GM23248 (cell line): ENCODE measurements around the gene POPDC3. TPM values are rescaled to one million over a fixed set of nuclear protein-coding genes. Genes with fewer than 3 reads are reported as not detected.

Source experiments
- DNase-seq: peaks from one replicate; pipeline ENCODE4 v3.0.0-alpha.2; 2015
- H2AFZ ChIP-seq: fragments of 200-600 bp; sonication (generic); 2 replicates; pipeline ENCODE4 v1.6.1; 2016; ENCODE audit warnings: antibody characterized with exemption
- H3F3A ChIP-seq: fragments of 200-600 bp; sonication (generic); 2 replicates; pipeline ENCODE4 v1.6.1; 2016; ENCODE audit warnings: mild to moderate bottlenecking, antibody characterized with exemption, mixed run types; ENCODE audit not compliant: insufficient read depth
- H3K27ac ChIP-seq: fragments of 200-600 bp; sonication (generic); 2 replicates; pipeline ENCODE4 v1.5.1; 2016; ENCODE audit warnings: mild to moderate bottlenecking
- H3K27me3 ChIP-seq: fragments of 200-600 bp; sonication (generic); replicated peaks from 2 replicates; pipeline ENCODE4 v1.6.1; 2016; ENCODE audit warnings: mild to moderate bottlenecking; ENCODE audit not compliant: insufficient read depth
- H3K36me3 ChIP-seq: fragments of 200-600 bp; sonication (generic); 2 replicates; pipeline ENCODE4 v1.6.1; 2016; ENCODE audit warnings: low read depth, mild to moderate bottlenecking
- H3K4me1 ChIP-seq: fragments of 200-600 bp; sonication (generic); 2 replicates; pipeline ENCODE4 v1.6.1; 2016; ENCODE audit warnings: mild to moderate bottlenecking; ENCODE audit not compliant: insufficient read depth
- H3K4me2 ChIP-seq: fragments of 200-600 bp; sonication (generic); one replicate; pipeline ENCODE4 v1.6.1; 2016; ENCODE audit warnings: mild to moderate bottlenecking; ENCODE audit not compliant: unreplicated experiment
- H3K4me3 ChIP-seq: fragments of 200-600 bp; sonication (generic); 2 replicates; pipeline ENCODE4 v1.5.1; 2016; ENCODE audit warnings: mild to moderate bottlenecking
- H3K79me2 ChIP-seq: fragments of 200-600 bp; sonication (generic); 2 replicates; pipeline ENCODE4 v1.6.1; 2016; ENCODE audit warnings: mild to moderate bottlenecking; ENCODE audit not compliant: insufficient read depth
- H3K9ac ChIP-seq: fragments of 200-600 bp; sonication (generic); 2 replicates; pipeline ENCODE4 v1.6.1; 2016; ENCODE audit warnings: mild to moderate bottlenecking
- H3K9me2 ChIP-seq: fragments of 200-600 bp; sonication (generic); 2 replicates; pipeline ENCODE4 v1.6.1; 2016; ENCODE audit warnings: mixed run types, mild to moderate bottlenecking, moderate library complexity; ENCODE audit not compliant: insufficient read depth
- H3K9me3 ChIP-seq: fragments of 200-600 bp; sonication (generic); one replicate; pipeline ENCODE4 v1.6.1; 2017; ENCODE audit warnings: low read depth
- H4K20me1 ChIP-seq: fragments of 200-600 bp; sonication (generic); 2 replicates; pipeline ENCODE4 v1.6.0; 2016; ENCODE audit not compliant: insufficient read depth
- EZH2 ChIP-seq: fragments of 200-600 bp; sonication (generic); IDR thresholded peaks from 2 replicates; pipeline ENCODE4 v1.6.1; 2018; ENCODE audit warnings: antibody characterized with exemption, mild to moderate bottlenecking; ENCODE audit not compliant: insufficient read depth, poor library complexity, severe bottlenecking
- EZH2phosphoT487 ChIP-seq: fragments of 200-600 bp; sonication (generic); IDR thresholded peaks from 2 replicates; pipeline ENCODE4 v1.6.1; 2018; ENCODE audit warnings: antibody characterized with exemption, moderate library complexity, mild to moderate bottlenecking, low read depth; ENCODE audit not compliant: insufficient read depth
- WGBS, 2 experiments: methylation state at CpG; one replicate each; pipeline ENCODE4 v1.1.6; 2015 to 2017; ENCODE audit warnings: low lambda C conversion rate in 2 of 2, low coverage in 1 of 2; ENCODE audit errors: missing lambda C conversion rate in 2 of 2; 5-methylcytosine and 5-hydroxymethylcytosine counted together
- in situ Hi-C: fragments of 300-500 bp; cut with MboI; formaldehyde crosslinking; loops from 2 replicates; pipeline ENCODE4 v1.15.0; 2020
- polyA plus RNA-seq: library from polyadenylated mRNA; unstranded; fragments of >200 nt; fragmentation: Nextera tagmentation; extraction: Ambion mirVana; gene quantifications from 2 replicates; pipeline ENCODE4 v1.2.1, GENCODE V29; 2016
- total RNA-seq: library from RNA; depleted of rRNA; stranded (reverse); fragments of >200 nt; shearing (Covaris generic); gene quantifications from 2 replicates; pipeline ENCODE4 v1.2.3, GENCODE V29; 2014

Gene POPDC3
- total and polyA plus RNA-seq, 2 experiments from 2014 or later = 45.1 to 46.1 TPM

DNA sequence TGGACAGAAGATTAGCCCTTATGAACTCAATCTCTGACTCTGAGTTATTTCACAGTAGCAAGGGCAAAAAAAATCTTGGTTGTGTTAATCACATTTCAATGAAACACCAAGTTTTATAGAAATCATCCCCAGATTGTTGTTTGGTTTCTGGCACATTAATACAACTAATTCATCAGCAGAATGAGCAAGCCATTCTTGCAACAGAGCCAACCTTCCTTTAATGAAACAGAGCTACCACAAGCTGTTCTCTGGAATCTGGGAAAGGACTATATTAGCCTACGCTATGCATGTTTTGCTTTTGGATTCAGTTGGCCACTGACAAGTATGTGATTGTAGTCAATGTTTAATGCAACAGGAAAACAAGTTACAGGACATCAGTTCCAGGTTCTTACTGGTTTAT lies 13.8 kb upstream of the POPDC3 start:
- peak; percentile 92 for DNase-seq
- H3K36me3 ChIP-seq = no peaks in the 10 kb centered on the region
- no peaks in the 10 kb centered on the region for H3K9me3 ChIP-seq
- peak overlapping the region; percentile 62 for H3K9ac ChIP-seq
- peak overlapping the region; percentile 38; the same call in 1 of the 2 replicates for H3K4me3 ChIP-seq
- TF ChIP-seq EZH2 (no peak), EZH2phosphoT487 (peak; percentile 81; the same call in 1 of the 2 replicates)
- H3K4me2 ChIP-seq = peak overlapping the region; percentile 64
- H2AFZ ChIP-seq = no peak overlapping the region
- H3K9me2 ChIP-seq = no peaks in the 10 kb centered on the region
- peaks cover 42% of the 10 kb centered on the region for H3F3A ChIP-seq
- no peaks in the 10 kb centered on the region for H3K27me3 ChIP-seq
- peak overlapping the region; percentile 84 for H3K27ac ChIP-seq
- H3K79me2 ChIP-seq = no peaks in the 10 kb centered on the region
- in situ Hi-C loops = no loop called here
- peaks cover 41% of the 10 kb centered on the region for H3K4me1 ChIP-seq
- 0% methylated on average over 1 of the region's 1 CpG for WGBS, 2 experiments
- no peaks in the 10 kb centered on the region for H4K20me1 ChIP-seq

DNA sequence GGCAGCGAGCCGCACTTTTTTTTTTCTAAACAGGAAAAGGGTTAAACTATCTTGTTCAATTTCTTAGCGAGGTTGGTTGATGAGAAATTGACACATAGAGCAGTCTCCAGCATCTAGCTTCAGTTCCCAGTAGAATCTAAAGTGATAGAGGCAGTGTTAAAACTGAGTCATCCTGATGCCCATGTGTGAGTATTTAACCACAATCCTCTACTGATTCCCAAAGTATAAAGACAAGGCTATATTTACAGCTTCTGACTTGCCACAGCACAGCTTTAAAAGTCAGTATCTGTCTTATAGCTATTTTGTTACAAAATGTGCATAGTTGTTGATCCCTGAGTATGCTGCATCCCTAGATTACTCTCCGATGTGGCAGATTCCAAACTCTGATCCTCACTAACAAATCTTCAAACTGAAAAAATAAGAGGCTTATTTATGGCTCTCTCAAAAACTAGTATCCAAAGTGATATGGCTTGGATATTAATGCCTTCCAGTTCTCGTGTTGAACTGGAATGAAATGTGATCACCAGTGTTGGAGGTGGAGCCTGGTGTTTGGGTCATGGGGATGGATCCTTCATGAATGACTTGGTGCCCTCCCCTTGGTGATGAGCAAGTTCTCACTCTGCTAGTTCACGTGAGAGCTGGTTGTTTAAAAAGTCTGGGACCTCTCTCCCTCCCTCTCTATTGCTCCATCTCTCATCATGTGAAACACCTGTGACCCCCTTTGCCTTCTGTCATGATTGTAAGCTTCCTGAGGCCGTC lies 13.1 kb upstream of the POPDC3 start:
- in situ Hi-C loops = no loop called here
- H3K36me3 ChIP-seq = no peaks in the 10 kb centered on the region
- H3F3A ChIP-seq = peaks cover 42% of the 10 kb centered on the region
- H3K27ac ChIP-seq = peak overlapping the region; percentile 84
- peak overlapping the region; percentile 62 for H3K9ac ChIP-seq
- TF ChIP-seq EZH2phosphoT487 (no peak), EZH2 (no peak)
- no peaks in the 10 kb centered on the region for H3K27me3 ChIP-seq
- H3K4me3 ChIP-seq = peak overlapping the region; percentile 38
- H3K4me1 ChIP-seq = peaks cover 41% of the 10 kb centered on the region
- no peak overlapping the region for H2AFZ ChIP-seq
- peak overlapping the region; percentile 64 for H3K4me2 ChIP-seq
- WGBS, 2 experiments = 17 to 18% methylated on average over 7 of the region's 7 CpGs
- H3K9me3 ChIP-seq = no peaks in the 10 kb centered on the region
- H3K9me2 ChIP-seq = no peaks in the 10 kb centered on the region
- H4K20me1 ChIP-seq = no peaks in the 10 kb centered on the region
- no peaks in the 10 kb centered on the region for H3K79me2 ChIP-seq
- DNase-seq = peak; percentile 88

DNA sequence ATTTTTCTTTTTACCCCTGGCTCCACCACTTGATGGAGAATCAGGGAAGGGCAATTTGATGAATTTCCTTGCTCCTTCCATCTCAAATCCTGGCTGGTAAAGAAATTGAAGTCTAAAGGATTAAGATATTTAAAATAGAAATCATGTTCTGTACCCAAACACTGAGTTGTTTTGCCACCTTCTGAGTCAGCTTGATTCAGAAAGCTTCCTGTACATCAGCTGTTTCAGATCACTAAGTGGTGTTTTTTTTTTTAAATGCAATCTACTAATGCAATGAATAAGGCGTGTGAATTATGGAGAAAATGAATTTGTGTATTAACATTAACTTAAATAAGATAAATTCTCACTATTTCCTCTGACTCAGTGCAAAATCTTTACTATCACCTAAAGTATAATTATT lies 11.5 kb upstream of the POPDC3 start:
- Histone ChIP-seq H3K4me2 (peak overlapping the region; percentile 9), H3K4me3 (no peak overlapping the region), H3K4me1 (peaks cover 41% of the 10 kb centered on the region), H4K20me1 (no peaks in the 10 kb centered on the region), H3K27ac (no peak overlapping the region), H3K27me3 (no peaks in the 10 kb centered on the region), H3K79me2 (no peaks in the 10 kb centered on the region), H2AFZ (no peak overlapping the region), H3K36me3 (no peaks in the 10 kb centered on the region), H3K9ac (no peak overlapping the region), H3F3A (peaks cover 42% of the 10 kb centered on the region), H3K9me3 (no peaks in the 10 kb centered on the region), H3K9me2 (no peaks in the 10 kb centered on the region)
- DNase-seq = peak; percentile 71
- 64 to 71% methylated on average over 1 of the region's 1 CpG for WGBS, 2 experiments
- TF ChIP-seq EZH2phosphoT487 (no peak), EZH2 (no peak)
- in situ Hi-C loops = no loop called here

DNA sequence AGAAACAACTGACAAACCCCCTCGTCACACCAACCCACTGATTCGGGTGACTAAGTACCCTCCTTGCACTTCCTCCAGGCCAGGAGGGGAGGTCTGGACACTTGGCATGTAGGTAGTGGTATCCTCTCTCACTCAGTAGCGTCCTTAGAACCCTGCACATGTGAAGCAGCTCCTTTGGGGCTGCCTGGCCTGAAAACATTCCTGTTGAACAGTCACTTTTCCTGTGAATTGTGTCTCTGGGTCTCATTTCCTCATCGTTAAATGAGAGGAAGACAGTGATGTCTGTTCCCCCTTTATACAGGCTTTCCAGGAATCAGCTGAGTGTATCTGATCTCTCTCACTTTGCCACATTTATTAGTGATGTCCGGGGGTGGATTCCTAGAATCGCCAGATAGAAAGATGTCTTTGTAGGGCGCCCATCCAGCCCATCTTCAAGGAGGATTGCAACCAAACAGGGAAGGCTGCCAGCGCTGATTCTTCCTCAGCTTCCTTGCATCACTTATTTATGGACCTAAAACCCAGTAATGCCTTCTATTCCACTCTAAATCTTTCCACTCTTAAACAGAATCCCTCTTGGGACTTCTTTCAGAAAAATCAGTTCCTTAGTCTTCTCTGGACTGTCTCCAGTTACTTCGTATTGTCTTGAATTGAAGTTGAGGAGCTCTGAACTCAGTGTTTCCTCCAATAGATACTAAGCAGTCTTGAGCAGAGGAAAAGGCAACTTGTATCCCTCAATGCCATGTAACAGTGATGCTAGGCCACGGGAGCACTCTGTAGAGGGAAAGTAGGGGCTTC lies 9.4 kb upstream of the POPDC3 start:
- H4K20me1 ChIP-seq = no peaks in the 10 kb centered on the region
- WGBS, 2 experiments = 73 to 76% methylated on average over 10 of the region's 10 CpGs
- no peak overlapping the region for H3K4me3 ChIP-seq
- H3K27me3 ChIP-seq = no peaks in the 10 kb centered on the region
- peaks cover 41% of the 10 kb centered on the region for H3K4me1 ChIP-seq
- no peak for TF ChIP-seq EZH2phosphoT487
- no peak for TF ChIP-seq EZH2
- H3K36me3 ChIP-seq = no peaks in the 10 kb centered on the region
- H3K9me2 ChIP-seq = no peaks in the 10 kb centered on the region
- H3K9ac ChIP-seq = no peak overlapping the region
- no peaks in the 10 kb centered on the region for H3K9me3 ChIP-seq
- no peaks in the 10 kb centered on the region for H3K79me2 ChIP-seq
- H3K27ac ChIP-seq = no peak overlapping the region
- no peak overlapping the region for H3K4me2 ChIP-seq
- no peak overlapping the region for H2AFZ ChIP-seq
- in situ Hi-C loops = no loop called here
- peaks cover 42% of the 10 kb centered on the region for H3F3A ChIP-seq
- DNase-seq = no peak
